ENCODE data around the gene CXCL9.
"Not testable (repeated sequence)": the region's sequence is repeated elsewhere in the genome, so short reads cannot be mapped to it uniquely, and the experiment has no call there.

- TF ChIP-seq POLR2A, CTCF, POLR2AphosphoS5, EP300 (IDR thresholded peaks at IDR 0.05): not testable (repeated sequence)
These were observed 48.8 kb downstream of the CXCL9 start for GRCh38 chr4:75958546-75958945.

Measured in stomach (tissue), 4 donors.